ENCODE results near the gene LARP4B. TPM values are rescaled to one million over a fixed set of nuclear protein-coding genes. Genes with fewer than 3 reads are reported as not detected.
A peak's percentile ranks its signal among the peaks of the same experiment; 100 is the strongest.

Gene LARP4B
- total and polyA plus RNA-seq, 7 experiments from 2014 or later = 31.9 to 114 (median 93.5) TPM

DNA sequence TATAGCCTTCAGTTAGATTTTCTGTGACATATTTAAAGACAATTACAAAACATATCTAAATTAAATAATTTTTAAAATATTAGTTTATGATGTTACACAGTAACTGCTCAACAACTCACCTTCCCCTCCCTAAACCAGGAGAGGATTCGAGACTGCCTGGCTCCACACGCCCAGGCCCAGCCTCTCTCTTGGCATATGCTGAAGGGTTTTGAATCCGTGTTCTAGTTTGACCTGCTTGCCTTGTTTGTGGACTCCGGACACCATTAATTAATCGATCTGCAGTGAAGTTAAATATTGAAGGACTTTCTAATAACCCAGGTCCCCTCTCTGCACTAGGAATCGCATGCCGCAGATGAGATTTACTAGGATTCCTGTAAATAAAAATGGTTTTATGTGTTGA is 106.6 kb downstream of the LARP4B start:
- Mint-ChIP-seq H3K4me1 (peaks cover 7 to 36% (median 22%) of the 10 kb centered on the region in 7 donors), H3K27me3 (no peaks in the 10 kb centered on the region), H3K36me3 (peaks cover 18 to 53% (median 38%) of the 10 kb centered on the region in 5 donors), H3K4me3 (no peak overlapping the region), H3K27ac (no peak overlapping the region), H3K9me3 (peaks cover 0 to 4% (median 0%) of the 10 kb centered on the region in 11 donors)
- ATAC-seq = no peak
- no peak for DNase-seq
- no peaks in the 10 kb centered on the region for H3K27me3 ChIP-seq (ENCODE audit: control insufficient read depth in 2 of 2, insufficient read depth in 2 of 2, low read length in 2 of 2)
- no peaks in the 10 kb centered on the region for H3K9me3 ChIP-seq (ENCODE audit: control insufficient read depth in 2 of 3, low read length in 3 of 3)
- POLR2A ChIA-PET = no interaction called here
- H3K36me3 ChIP-seq (ENCODE audit: control insufficient read depth in 2 of 3, insufficient read depth in 3 of 3, low read length in 3 of 3) = peaks cover 22 to 94% (median 30%) of the 10 kb centered on the region in 3 experiments
- no peak overlapping the region for H3K4me3 ChIP-seq (ENCODE audit: low read length)
- no peak overlapping the region for H3K27ac ChIP-seq (ENCODE audit: low read depth, low read length)
- CTCF ChIA-PET = no interaction called here
- H3K4me1 ChIP-seq (ENCODE audit: control insufficient read depth in 2 of 2, insufficient read depth in 2 of 2, low read length in 2 of 2) = peaks cover 0 to 5% of the 10 kb centered on the region in 2 donors
- intact Hi-C loops (cut with micrococcal nuclease) = no loop called here

DNA sequence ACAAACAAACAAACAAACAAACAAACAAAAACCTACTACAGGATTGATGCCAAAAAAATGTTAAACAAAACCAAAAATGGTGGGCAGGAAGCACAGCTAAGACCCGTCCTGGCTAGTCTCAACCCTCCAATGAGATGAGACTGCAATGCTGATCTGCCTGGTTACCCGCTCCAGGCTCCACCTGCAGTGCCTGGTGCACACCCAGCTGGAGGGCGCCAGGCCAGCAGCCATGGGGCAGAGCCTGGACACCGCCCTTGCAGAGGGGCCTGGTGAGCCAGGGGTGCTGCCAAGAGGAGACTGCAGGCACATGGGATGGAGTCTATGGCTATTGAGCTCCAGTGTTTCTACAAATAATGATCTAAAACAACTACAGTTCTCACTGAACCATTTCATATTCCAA is 107.0 kb downstream of the LARP4B start:
- ChIA-PET CTCF (no interaction called here), POLR2A (no interaction called here)
- no peak for DNase-seq
- H3K27ac Mint-ChIP-seq = peak overlapping the region in 2 of 9 donors; percentile 16 to 52
- Histone ChIP-seq H3K9me3 (ENCODE audit: control insufficient read depth in 2 of 3, low read length in 3 of 3) (no peaks in the 10 kb centered on the region), H3K36me3 (ENCODE audit: control insufficient read depth in 2 of 3, insufficient read depth in 3 of 3, low read length in 3 of 3) (peaks cover 19 to 94% (median 34%) of the 10 kb centered on the region in 3 experiments), H3K27ac (ENCODE audit: low read depth, low read length) (no peak overlapping the region), H3K27me3 (ENCODE audit: control insufficient read depth in 2 of 2, insufficient read depth in 2 of 2, low read length in 2 of 2) (no peaks in the 10 kb centered on the region), H3K4me1 (ENCODE audit: control insufficient read depth in 2 of 2, insufficient read depth in 2 of 2, low read length in 2 of 2) (peaks cover 0 to 5% of the 10 kb centered on the region in 2 donors), H3K4me3 (ENCODE audit: low read length) (no peak overlapping the region)
- no peaks in the 10 kb centered on the region for H3K27me3 Mint-ChIP-seq
- H3K9me3 Mint-ChIP-seq = peaks cover 0 to 4% (median 0%) of the 10 kb centered on the region in 11 donors
- H3K4me3 Mint-ChIP-seq = no peak overlapping the region
- intact Hi-C loops (cut with micrococcal nuclease) = no loop called here
- peaks cover 20 to 54% (median 39%) of the 10 kb centered on the region in 5 donors for H3K36me3 Mint-ChIP-seq
- peaks cover 7 to 36% (median 22%) of the 10 kb centered on the region in 7 donors for H3K4me1 Mint-ChIP-seq
- ATAC-seq = no peak

DNA sequence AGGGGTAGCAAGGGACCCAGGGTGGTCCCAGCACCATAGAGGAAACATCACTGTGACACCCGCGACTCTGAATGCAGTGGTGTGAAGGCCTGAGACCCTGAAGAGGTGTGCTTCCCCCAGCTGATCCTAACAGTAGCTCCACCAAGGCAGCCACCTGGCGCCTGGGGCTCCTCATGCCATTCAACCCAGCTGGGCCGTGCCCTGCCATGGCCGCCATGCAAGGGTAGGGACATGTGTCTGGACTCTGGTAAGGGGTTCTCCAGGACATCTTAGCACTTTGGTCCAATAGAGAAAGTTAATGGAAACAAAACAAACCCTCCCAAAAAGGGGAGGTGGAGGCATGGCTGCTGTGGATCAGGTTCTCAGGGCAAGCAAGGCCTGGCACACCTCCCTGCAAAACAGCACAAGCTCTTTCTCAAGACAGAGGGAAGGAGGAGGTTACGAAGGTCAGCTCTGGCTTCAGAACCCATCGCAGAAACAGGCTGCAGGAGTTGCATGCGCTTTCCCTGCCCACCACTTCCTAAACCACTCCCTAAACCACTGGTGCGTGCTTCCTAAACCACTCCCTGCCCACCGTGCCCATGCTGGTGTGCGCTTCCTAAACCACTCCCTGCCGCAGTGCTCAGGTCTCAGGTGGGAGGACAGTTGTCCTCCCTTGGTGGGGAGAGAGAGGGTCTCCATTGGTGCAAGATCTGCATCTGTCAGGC is 108.7 kb downstream of the LARP4B start:
- intact Hi-C loops (cut with micrococcal nuclease) = no loop called here
- Histone ChIP-seq H3K27me3 (ENCODE audit: control insufficient read depth in 2 of 2, insufficient read depth in 2 of 2, low read length in 2 of 2) (no peaks in the 10 kb centered on the region), H3K27ac (ENCODE audit: low read depth, low read length) (no peak overlapping the region), H3K4me1 (ENCODE audit: control insufficient read depth in 2 of 2, insufficient read depth in 2 of 2, low read length in 2 of 2) (peaks cover 0 to 5% of the 10 kb centered on the region in 2 donors), H3K4me3 (ENCODE audit: low read length) (no peak overlapping the region), H3K36me3 (ENCODE audit: control insufficient read depth in 2 of 3, insufficient read depth in 3 of 3, low read length in 3 of 3) (peaks cover 13 to 93% (median 23%) of the 10 kb centered on the region in 3 experiments), H3K9me3 (ENCODE audit: control insufficient read depth in 2 of 3, low read length in 3 of 3) (no peaks in the 10 kb centered on the region)
- H3K27me3 Mint-ChIP-seq = no peaks in the 10 kb centered on the region
- peaks cover 6 to 33% (median 22%) of the 10 kb centered on the region in 7 donors for H3K4me1 Mint-ChIP-seq
- H3K27ac Mint-ChIP-seq = peak overlapping the region in 8 of 9 donors; percentile 53 to 91 (median 80)
- no peak for ATAC-seq
- peaks cover 20 to 47% (median 34%) of the 10 kb centered on the region in 5 donors for H3K36me3 Mint-ChIP-seq
- H3K4me3 Mint-ChIP-seq = peak overlapping the region in 1 of 10 donors; percentile 63
- CTCF ChIA-PET = no interaction called here
- no peak for DNase-seq
- POLR2A ChIA-PET = no interaction called here
- peaks cover 0 to 2% (median 0%) of the 10 kb centered on the region in 11 donors for H3K9me3 Mint-ChIP-seq

DNA sequence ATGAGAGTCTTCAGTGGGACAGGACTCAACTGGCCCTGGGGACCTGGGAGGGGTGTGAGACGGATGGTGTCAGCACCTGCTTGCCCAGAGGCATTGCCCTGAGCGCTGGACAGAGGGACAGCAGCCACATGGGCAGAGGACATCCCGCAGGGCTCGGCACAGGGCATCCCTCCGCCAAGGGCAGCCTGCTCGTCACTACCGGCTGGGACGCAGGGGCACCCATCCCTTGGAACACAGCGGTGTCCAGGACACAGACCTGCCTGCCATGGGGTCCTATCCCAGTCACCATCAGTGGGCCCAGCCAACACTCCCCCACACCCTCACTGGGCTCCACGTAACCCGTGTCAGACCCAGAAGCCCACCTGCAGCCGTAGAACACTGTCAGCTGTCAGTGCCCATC is 109.3 kb downstream of the LARP4B start:
- H3K36me3 ChIP-seq (ENCODE audit: control insufficient read depth in 2 of 3, insufficient read depth in 3 of 3, low read length in 3 of 3) = peaks cover 11 to 94% (median 23%) of the 10 kb centered on the region in 3 experiments
- no peak for DNase-seq
- H3K4me1 Mint-ChIP-seq = peaks cover 6 to 33% (median 18%) of the 10 kb centered on the region in 7 donors
- peak overlapping the region in 1 of 9 donors; percentile 58 for H3K27ac Mint-ChIP-seq
- no peak overlapping the region for H3K27ac ChIP-seq (ENCODE audit: low read depth, low read length)
- no peak overlapping the region for H3K4me3 Mint-ChIP-seq
- H3K27me3 ChIP-seq (ENCODE audit: control insufficient read depth in 2 of 2, insufficient read depth in 2 of 2, low read length in 2 of 2) = no peaks in the 10 kb centered on the region
- H3K9me3 ChIP-seq (ENCODE audit: control insufficient read depth in 2 of 3, low read length in 3 of 3) = no peaks in the 10 kb centered on the region
- no peak overlapping the region for H3K4me3 ChIP-seq (ENCODE audit: low read length)
- H3K27me3 Mint-ChIP-seq = no peaks in the 10 kb centered on the region
- intact Hi-C loops (cut with micrococcal nuclease) = no loop called here
- ATAC-seq = no peak
- H3K4me1 ChIP-seq (ENCODE audit: control insufficient read depth in 2 of 2, insufficient read depth in 2 of 2, low read length in 2 of 2) = peaks cover 0 to 5% of the 10 kb centered on the region in 2 donors
- ChIA-PET CTCF (no interaction called here), POLR2A (no interaction called here)
- H3K9me3 Mint-ChIP-seq = peaks cover 0 to 2% (median 0%) of the 10 kb centered on the region in 11 donors
- H3K36me3 Mint-ChIP-seq = peaks cover 20 to 51% (median 37%) of the 10 kb centered on the region in 5 donors

DNA sequence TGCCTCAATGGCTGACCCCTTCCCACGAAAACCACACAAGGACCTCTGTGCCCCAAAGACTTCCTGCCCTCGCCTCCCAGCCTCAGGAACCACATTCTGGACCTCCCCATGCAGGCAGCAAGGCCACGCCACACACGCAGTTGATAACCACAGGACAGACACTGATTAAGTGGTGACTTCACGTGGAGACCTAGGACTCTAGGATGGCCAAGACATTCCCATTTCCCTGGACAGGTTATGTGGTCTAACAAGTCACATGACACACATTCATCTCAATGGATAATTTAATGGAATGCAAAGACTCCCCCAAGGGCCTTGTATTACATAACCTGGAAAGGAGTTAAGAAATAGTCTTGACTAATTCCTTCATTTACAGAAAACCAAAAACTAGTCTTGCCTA is 110.2 kb downstream of the LARP4B start:
- Mint-ChIP-seq H3K4me3 (no peak overlapping the region), H3K9me3 (peaks cover 0 to 2% (median 0%) of the 10 kb centered on the region in 11 donors), H3K36me3 (peaks cover 20 to 56% (median 35%) of the 10 kb centered on the region in 5 donors), H3K27me3 (no peaks in the 10 kb centered on the region), H3K27ac (peak overlapping the region; percentile 43 to 81 (median 56)), H3K4me1 (peaks cover 6 to 33% (median 18%) of the 10 kb centered on the region in 7 donors)
- ATAC-seq = no peak
- ChIA-PET CTCF (no interaction called here), POLR2A (no interaction called here)
- no peaks in the 10 kb centered on the region for H3K9me3 ChIP-seq (ENCODE audit: control insufficient read depth in 2 of 3, low read length in 3 of 3)
- H3K36me3 ChIP-seq (ENCODE audit: control insufficient read depth in 2 of 3, insufficient read depth in 3 of 3, low read length in 3 of 3) = peaks cover 11 to 95% (median 23%) of the 10 kb centered on the region in 3 experiments
- peaks cover 0 to 5% of the 10 kb centered on the region in 2 donors for H3K4me1 ChIP-seq (ENCODE audit: control insufficient read depth in 2 of 2, insufficient read depth in 2 of 2, low read length in 2 of 2)
- DNase-seq = no peak
- intact Hi-C loops (cut with micrococcal nuclease) = no loop called here
- H3K27me3 ChIP-seq (ENCODE audit: control insufficient read depth in 2 of 2, insufficient read depth in 2 of 2, low read length in 2 of 2) = no peaks in the 10 kb centered on the region
- H3K27ac ChIP-seq (ENCODE audit: low read depth, low read length) = no peak overlapping the region
- H3K4me3 ChIP-seq (ENCODE audit: low read length) = no peak overlapping the region

DNA sequence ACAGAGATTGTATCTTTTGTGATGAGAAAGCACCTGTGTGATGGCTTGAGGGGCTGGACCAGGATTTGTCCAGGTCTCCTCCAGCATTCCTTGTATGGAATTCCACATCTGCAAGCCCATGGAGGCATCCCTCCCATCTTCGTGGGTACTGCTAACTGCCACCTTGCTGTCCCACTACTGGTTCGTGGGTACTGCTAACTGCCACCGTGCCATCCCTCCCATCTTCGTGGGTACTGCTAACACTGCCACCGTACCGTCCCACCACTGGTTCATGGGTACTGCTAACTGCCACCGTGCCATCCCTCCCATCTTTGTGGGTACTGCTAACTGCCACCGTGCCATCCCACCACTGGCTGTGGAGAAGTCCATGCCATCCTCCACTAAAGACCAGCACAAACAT is 111.7 kb downstream of the LARP4B start:
- Mint-ChIP-seq H3K27ac (peak overlapping the region in 1 of 9 donors; percentile 32), H3K4me3 (no peak overlapping the region), H3K9me3 (peaks cover 0 to 2% (median 0%) of the 10 kb centered on the region in 11 donors), H3K4me1 (peaks cover 6 to 33% (median 18%) of the 10 kb centered on the region in 7 donors), H3K36me3 (peaks cover 24 to 60% (median 33%) of the 10 kb centered on the region in 5 donors), H3K27me3 (no peaks in the 10 kb centered on the region)
- no peaks in the 10 kb centered on the region for H3K9me3 ChIP-seq (ENCODE audit: control insufficient read depth in 2 of 3, low read length in 3 of 3)
- DNase-seq = no peak
- ATAC-seq = no peak
- H3K4me3 ChIP-seq (ENCODE audit: low read length) = no peak overlapping the region
- H3K4me1 ChIP-seq (ENCODE audit: control insufficient read depth in 2 of 2, insufficient read depth in 2 of 2, low read length in 2 of 2) = peaks cover 0 to 5% of the 10 kb centered on the region in 2 donors
- no peak overlapping the region for H3K27ac ChIP-seq (ENCODE audit: low read depth, low read length)
- H3K27me3 ChIP-seq (ENCODE audit: control insufficient read depth in 2 of 2, insufficient read depth in 2 of 2, low read length in 2 of 2) = no peaks in the 10 kb centered on the region
- peaks cover 0 to 95% (median 18%) of the 10 kb centered on the region in 3 experiments for H3K36me3 ChIP-seq (ENCODE audit: control insufficient read depth in 2 of 3, insufficient read depth in 3 of 3, low read length in 3 of 3)
- POLR2A ChIA-PET = no interaction called here
- intact Hi-C loops (cut with micrococcal nuclease) = no loop called here
- CTCF ChIA-PET = no interaction called here
